Midbrain (tissue), 1 donor: ENCODE data around the gene C12orf50.
"Not testable (repeated sequence)": the region's sequence is repeated elsewhere in the genome, so short reads cannot be mapped to it uniquely, and the experiment has no call there.

Experiments
- DNase-seq: peaks from one replicate; lab custom pipeline; 2025; lab: John Stamatoyannopoulos, UW

C12orf50 gene

GRCh38 chr12:88029093-88029665 lies at the start of gene C12orf50:
Gene C12orf50, minus strand, starts transcription at chr12:88029401. Its CDS starts 2,439 bp downstream, at chr12:88026962.
- DNase-seq: no peak

- DNase-seq: no peak
These were observed 38.1 kb upstream of the C12orf50 start for GRCh38 chr12:88067301-88067700.

- DNase-seq: no peak
These were observed 34.2 kb upstream of the C12orf50 start for GRCh38 chr12:88063375-88063774.

- DNase-seq: no peak
These were observed 33.3 kb upstream of the C12orf50 start for GRCh38 chr12:88062474-88062873.

- DNase-seq: no peak
These were observed 29.5 kb upstream of the C12orf50 start for GRCh38 chr12:88058719-88059077.

GRCh38 chr12:88057994-88058718 lies 29.0 kb upstream of the C12orf50 start:
- no peak for DNase-seq

GRCh38 chr12:88056571-88056970 lies 27.4 kb upstream of the C12orf50 start:
- DNase-seq: no peak

GRCh38 chr12:88052686-88053085 lies 23.5 kb upstream of the C12orf50 start:
- peak; percentile 55 for DNase-seq

- DNase-seq: no peak
These were observed 14.8 kb upstream of the C12orf50 start for GRCh38 chr12:88044035-88044434.

GRCh38 chr12:88037770-88038169 lies 8.6 kb upstream of the C12orf50 start:
- no peak for DNase-seq

GRCh38 chr12:88036353-88036965 lies 7.3 kb upstream of the C12orf50 start:
- no peak for DNase-seq

- no peak for DNase-seq
These were observed 6.7 kb upstream of the C12orf50 start for GRCh38 chr12:88035907-88036289.

GRCh38 chr12:88035271-88035906 lies 6.2 kb upstream of the C12orf50 start:
- peak; percentile 94 for DNase-seq

- not testable (repeated sequence) for DNase-seq
These were observed 2.0 kb upstream of the C12orf50 start for GRCh38 chr12:88031161-88031560.

GRCh38 chr12:88026196-88026595 lies 3.0 kb downstream of the C12orf50 start:
- no peak for DNase-seq

GRCh38 chr12:88017964-88018363 lies 11.2 kb downstream of the C12orf50 start:
- DNase-seq: no peak

GRCh38 chr12:88015825-88016224 lies 13.4 kb downstream of the C12orf50 start:
- no peak for DNase-seq

GRCh38 chr12:88011755-88012154 lies 17.4 kb downstream of the C12orf50 start:
- no peak for DNase-seq

GRCh38 chr12:88006351-88006750 lies 22.9 kb downstream of the C12orf50 start:
- peak; percentile 43 for DNase-seq

- DNase-seq: no peak
These were observed 27.9 kb downstream of the C12orf50 start for GRCh38 chr12:88001327-88001726.

GRCh38 chr12:87995581-87996178 lies 33.5 kb downstream of the C12orf50 start:
- DNase-seq: peak; percentile 83

- DNase-seq: no peak
These were observed 37.7 kb downstream of the C12orf50 start for GRCh38 chr12:87991483-87991882.
